Peyer's patch (tissue), 4 donors: ENCODE results near the gene SMIM20.

Source experiments
- POLR2A ChIP-seq, 2 donors: fragments of 450-650 bp; IDR thresholded peaks; one replicate each; pipeline ENCODE4 v1.5.1; 2017; ENCODE audit warnings: antibody characterized with exemption in 2 of 2, mild to moderate bottlenecking in 2 of 2, moderate library complexity in 2 of 2
- TF ChIP-seq, protein P1 (sequence below), 6 experiments: fragments of 450-650 bp in 4 of 6; fragments of 200-600 bp in 2 of 6; sonication (generic) in 1 of 6; IDR thresholded peaks; one replicate each; pipeline ENCODE4 v1.5.1; 2017 to 2019; ENCODE audit warnings: antibody characterized with exemption in 6 of 6, mild to moderate bottlenecking in 3 of 6, moderate library complexity in 1 of 6

- TF ChIP-seq POLR2A (IDR thresholded peaks at IDR 0.05): no peak
- TF ChIP-seq, protein P1, sequence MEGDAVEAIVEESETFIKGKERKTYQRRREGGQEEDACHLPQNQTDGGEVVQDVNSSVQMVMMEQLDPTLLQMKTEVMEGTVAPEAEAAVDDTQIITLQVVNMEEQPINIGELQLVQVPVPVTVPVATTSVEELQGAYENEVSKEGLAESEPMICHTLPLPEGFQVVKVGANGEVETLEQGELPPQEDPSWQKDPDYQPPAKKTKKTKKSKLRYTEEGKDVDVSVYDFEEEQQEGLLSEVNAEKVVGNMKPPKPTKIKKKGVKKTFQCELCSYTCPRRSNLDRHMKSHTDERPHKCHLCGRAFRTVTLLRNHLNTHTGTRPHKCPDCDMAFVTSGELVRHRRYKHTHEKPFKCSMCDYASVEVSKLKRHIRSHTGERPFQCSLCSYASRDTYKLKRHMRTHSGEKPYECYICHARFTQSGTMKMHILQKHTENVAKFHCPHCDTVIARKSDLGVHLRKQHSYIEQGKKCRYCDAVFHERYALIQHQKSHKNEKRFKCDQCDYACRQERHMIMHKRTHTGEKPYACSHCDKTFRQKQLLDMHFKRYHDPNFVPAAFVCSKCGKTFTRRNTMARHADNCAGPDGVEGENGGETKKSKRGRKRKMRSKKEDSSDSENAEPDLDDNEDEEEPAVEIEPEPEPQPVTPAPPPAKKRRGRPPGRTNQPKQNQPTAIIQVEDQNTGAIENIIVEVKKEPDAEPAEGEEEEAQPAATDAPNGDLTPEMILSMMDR (IDR thresholded peaks at IDR 0.05): no peak
Measured at GRCh38 chr4:25938787-25939186, 24.8 kb downstream of the SMIM20 start.
